Measurements from ENCODE around the gene CCDC33.
A peak's percentile ranks its signal among the peaks of the same experiment; 100 is the strongest.

Gene CCDC33

DNA sequence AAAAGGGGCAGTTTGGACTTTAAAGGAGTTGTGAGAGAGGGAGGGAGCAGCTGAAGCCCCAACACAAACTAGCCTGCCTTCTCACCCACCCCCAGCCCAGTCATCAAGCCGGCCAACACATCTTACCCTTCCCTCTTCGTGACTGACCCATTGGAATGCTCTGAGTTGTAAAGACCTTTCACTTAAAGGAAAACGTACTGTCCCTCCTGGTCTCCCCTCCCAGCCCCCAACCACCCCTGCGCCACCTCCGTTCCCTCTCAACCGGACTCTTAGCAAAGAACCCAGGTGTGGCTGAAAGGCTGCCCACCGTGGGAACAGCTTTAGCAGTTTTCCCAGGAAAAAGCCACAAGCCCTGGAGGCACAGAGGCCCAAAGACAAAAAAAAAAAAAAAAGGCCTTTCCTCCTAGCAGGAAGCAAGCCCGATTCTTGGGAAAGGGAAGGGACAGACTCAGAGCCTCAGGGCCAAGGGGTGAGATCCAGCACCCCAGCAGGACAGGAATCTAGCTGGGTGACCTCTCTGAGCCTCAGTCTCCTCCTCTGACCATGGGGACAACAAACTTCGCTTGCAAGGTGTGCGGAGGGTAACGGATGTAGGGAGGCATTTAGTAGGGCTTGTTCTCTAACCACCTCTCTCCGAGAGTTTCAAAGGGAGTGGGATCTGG is 128.9 kb downstream of the CCDC33 start:
- H2AFZ ChIP-seq: no peak overlapping the region
- H3K9ac ChIP-seq: no peak overlapping the region
- TF ChIP-seq, protein P1, sequence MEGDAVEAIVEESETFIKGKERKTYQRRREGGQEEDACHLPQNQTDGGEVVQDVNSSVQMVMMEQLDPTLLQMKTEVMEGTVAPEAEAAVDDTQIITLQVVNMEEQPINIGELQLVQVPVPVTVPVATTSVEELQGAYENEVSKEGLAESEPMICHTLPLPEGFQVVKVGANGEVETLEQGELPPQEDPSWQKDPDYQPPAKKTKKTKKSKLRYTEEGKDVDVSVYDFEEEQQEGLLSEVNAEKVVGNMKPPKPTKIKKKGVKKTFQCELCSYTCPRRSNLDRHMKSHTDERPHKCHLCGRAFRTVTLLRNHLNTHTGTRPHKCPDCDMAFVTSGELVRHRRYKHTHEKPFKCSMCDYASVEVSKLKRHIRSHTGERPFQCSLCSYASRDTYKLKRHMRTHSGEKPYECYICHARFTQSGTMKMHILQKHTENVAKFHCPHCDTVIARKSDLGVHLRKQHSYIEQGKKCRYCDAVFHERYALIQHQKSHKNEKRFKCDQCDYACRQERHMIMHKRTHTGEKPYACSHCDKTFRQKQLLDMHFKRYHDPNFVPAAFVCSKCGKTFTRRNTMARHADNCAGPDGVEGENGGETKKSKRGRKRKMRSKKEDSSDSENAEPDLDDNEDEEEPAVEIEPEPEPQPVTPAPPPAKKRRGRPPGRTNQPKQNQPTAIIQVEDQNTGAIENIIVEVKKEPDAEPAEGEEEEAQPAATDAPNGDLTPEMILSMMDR (IDR thresholded peaks at IDR 0.05): no peak
- no peaks in the 10 kb centered on the region for H3K27me3 ChIP-seq (ENCODE audit: control insufficient read depth, insufficient read depth, low read length)
- H3K36me3 ChIP-seq (ENCODE audit: control insufficient read depth, insufficient read depth, low read length): no peaks in the 10 kb centered on the region
- no peak overlapping the region for H3K4me3 ChIP-seq (ENCODE audit: low read depth, low read length)
- no peaks in the 10 kb centered on the region for H3K79me2 ChIP-seq
- H3K27ac ChIP-seq: no peak overlapping the region
- no peak overlapping the region for H3K4me2 ChIP-seq (ENCODE audit: low read length)
- no peaks in the 10 kb centered on the region for H3K4me1 ChIP-seq
- no peaks in the 10 kb centered on the region for H3K9me3 ChIP-seq (ENCODE audit: control insufficient read depth, low read length)

DNA sequence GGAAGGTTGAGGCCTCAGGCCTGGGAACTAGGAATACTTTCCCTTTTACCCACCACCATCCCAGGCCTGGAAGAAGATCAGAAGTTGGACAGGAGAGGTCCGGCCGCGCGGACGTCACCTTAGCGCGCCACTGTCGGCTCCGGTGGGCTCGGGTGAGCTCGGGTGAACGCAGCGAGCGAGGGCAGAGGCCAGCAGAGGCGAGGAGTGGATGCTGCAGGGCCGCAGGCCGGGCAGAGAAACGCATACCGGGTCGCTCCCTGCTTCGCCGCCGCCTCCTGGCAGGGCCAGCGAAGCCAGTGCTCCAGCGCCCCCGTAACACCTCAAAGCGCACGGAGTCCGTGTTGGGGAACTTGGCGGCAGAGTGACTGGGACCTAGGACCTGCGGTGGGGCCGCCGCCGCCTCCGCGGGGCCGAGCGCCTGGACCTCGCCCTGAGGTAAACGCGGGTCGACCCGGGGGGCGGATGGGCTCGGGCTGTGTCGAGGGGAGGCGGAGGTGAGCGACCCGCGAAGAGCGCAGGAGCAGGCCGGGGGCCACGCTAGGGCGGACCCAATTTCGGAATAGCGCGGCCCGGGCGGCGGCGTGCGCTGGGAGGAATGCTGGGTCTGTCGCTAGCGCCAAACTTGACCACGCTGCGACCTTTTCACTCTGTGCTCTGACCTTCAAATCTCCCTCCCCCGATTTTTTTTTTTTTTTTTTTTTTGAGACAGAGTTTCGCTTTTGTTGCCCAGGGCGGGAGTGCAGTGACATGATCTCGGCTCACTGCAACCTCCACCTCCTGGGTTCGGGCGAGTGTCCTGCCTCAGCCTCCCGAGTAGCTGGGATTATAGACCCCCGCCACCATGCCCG is 129.7 kb downstream of the CCDC33 start:
- H3K4me1 ChIP-seq: no peaks in the 10 kb centered on the region
- H3K9ac ChIP-seq: no peak overlapping the region
- H3K79me2 ChIP-seq: no peaks in the 10 kb centered on the region
- TF ChIP-seq, protein P1 (IDR thresholded peaks at IDR 0.05): no peak
- H3K4me3 ChIP-seq (ENCODE audit: low read depth, low read length): no peak overlapping the region
- no peak overlapping the region for H3K27ac ChIP-seq
- H3K27me3 ChIP-seq (ENCODE audit: control insufficient read depth, insufficient read depth, low read length): no peaks in the 10 kb centered on the region
- H2AFZ ChIP-seq: peak overlapping the region; percentile 46
- H3K4me2 ChIP-seq (ENCODE audit: low read length): peak overlapping the region; percentile 12
- H3K9me3 ChIP-seq (ENCODE audit: control insufficient read depth, low read length): no peaks in the 10 kb centered on the region
- H3K36me3 ChIP-seq (ENCODE audit: control insufficient read depth, insufficient read depth, low read length): no peaks in the 10 kb centered on the region

DNA sequence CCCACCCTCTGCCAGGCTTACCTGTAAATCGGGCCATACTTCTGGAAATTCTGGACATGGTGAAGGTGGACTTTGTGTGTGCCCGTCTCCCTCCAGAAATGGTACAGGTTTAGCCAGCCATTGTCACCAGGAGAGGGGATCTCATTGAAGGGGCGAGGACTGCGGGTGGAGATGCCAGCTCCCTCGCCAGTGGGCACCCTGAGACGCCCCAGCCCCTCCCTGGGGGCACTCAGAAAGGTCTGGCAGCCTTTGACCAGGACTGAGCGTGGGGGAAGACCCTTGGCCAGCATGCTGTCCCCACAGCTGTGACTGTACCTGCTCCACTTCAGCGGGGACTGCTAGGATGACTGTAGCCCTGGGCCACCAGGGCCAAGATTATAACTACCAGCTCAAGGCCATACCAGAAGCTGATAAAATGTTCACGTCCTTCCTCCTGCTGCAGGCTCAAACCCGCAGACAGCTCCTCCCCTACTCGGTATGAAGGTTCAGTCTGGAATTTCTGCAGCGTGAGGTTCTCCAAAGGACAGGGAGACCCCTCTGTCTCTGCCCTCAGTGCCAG is 131.2 kb downstream of the CCDC33 start, which contains the start of gene CYP11A1:
Gene CYP11A1 (minus strand): TSS at position 351 of the 559 bp plus-strand sequence. CDS start 61 bp downstream, at position 290.
- no peaks in the 10 kb centered on the region for H3K27me3 ChIP-seq (ENCODE audit: control insufficient read depth, insufficient read depth, low read length)
- H3K9me3 ChIP-seq (ENCODE audit: control insufficient read depth, low read length): no peaks in the 10 kb centered on the region
- no peaks in the 10 kb centered on the region for H3K36me3 ChIP-seq (ENCODE audit: control insufficient read depth, insufficient read depth, low read length)
- H3K4me2 ChIP-seq (ENCODE audit: low read length): no peak within 1 kb of the TSS
- no peaks in the 10 kb centered on the region for H3K4me1 ChIP-seq
- H3K4me3 ChIP-seq (ENCODE audit: low read depth, low read length): no peak within 1 kb of the TSS
- no peak within 1 kb of the TSS for H2AFZ ChIP-seq
- no peak within 1 kb of the TSS for H3K27ac ChIP-seq
- TF ChIP-seq, protein P1 (IDR thresholded peaks at IDR 0.05): no peak
- H3K9ac ChIP-seq: no peak within 1 kb of the TSS
- H3K79me2 ChIP-seq: no peaks in the 10 kb centered on the region

DNA sequence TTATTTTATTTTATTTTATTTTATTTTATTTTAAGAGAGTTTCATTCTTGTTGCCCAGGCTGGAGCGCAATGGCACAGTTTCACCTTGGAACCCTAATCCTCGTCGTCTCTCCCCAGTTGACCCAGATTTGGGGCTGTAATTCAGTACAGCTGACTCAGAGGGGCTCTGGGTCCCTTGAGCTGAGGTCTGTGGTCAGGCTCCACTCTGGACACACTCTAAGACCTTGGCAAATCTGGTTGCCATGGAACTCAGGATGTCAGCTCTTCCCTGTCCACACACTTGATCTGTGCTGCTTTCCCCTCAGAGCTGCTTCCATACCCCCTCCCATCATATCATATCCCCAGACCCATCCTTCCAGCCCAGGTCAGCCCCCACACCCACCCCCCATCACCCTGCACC is 132.0 kb downstream of the CCDC33 start:
- Histone ChIP-seq H2AFZ (no peak overlapping the region), H3K9me3 (ENCODE audit: control insufficient read depth, low read length) (no peaks in the 10 kb centered on the region)

More for the DNA sequence above, 132.0 kb downstream of the CCDC33 start:
- Histone ChIP-seq H3K27ac (no peak overlapping the region), H3K4me3 (ENCODE audit: low read depth, low read length) (no peak overlapping the region), H3K27me3 (ENCODE audit: control insufficient read depth, insufficient read depth, low read length) (no peaks in the 10 kb centered on the region), H3K4me2 (ENCODE audit: low read length) (no peak overlapping the region), H3K36me3 (ENCODE audit: control insufficient read depth, insufficient read depth, low read length) (no peaks in the 10 kb centered on the region), H3K9ac (no peak overlapping the region), H3K4me1 (no peaks in the 10 kb centered on the region), H3K79me2 (no peaks in the 10 kb centered on the region)
- TF ChIP-seq, protein P1 (IDR thresholded peaks at IDR 0.05): no peak

All from parathyroid adenoma (tissue), 2 donors.